Progenitor cell of endocrine pancreas (in vitro differentiated cells): ENCODE results near the gene HOXA10. TPM values are rescaled to one million over a fixed set of nuclear protein-coding genes. Genes with fewer than 3 reads are reported as not detected.

Source experiments
- DNase-seq: peaks from one replicate; pipeline ENCODE4 v3.0.0; 2021; ENCODE audit warnings: low spot score; ENCODE audit not compliant: unreplicated experiment
- H3K27ac Mint-ChIP-seq: 2 replicates; pipeline ENCODE4 v1.8.0; 2021; ENCODE audit warnings: mild to moderate bottlenecking, moderate library complexity, mixed read lengths
- H3K27me3 Mint-ChIP-seq: 2 replicates; pipeline ENCODE4 v1.8.0; 2021; ENCODE audit warnings: mixed read lengths
- H3K36me3 Mint-ChIP-seq: 2 replicates; pipeline ENCODE4 v1.8.0; 2022; ENCODE audit warnings: mixed read lengths; ENCODE audit not compliant: insufficient read depth
- H3K4me1 Mint-ChIP-seq: 2 replicates; pipeline ENCODE4 v1.8.0; 2021; ENCODE audit warnings: low read depth, mixed read lengths
- H3K4me3 Mint-ChIP-seq: 2 replicates; pipeline ENCODE4 v1.8.0; 2021; ENCODE audit warnings: low read depth, mild to moderate bottlenecking, moderate library complexity, mixed read lengths
- H3K9me3 Mint-ChIP-seq: 2 replicates; pipeline ENCODE4 v1.8.0; 2021; ENCODE audit warnings: low read depth, mixed read lengths
- total RNA-seq: library from RNA; stranded (reverse); gene quantifications from 2 replicates; pipeline ENCODE4 v1.2.1, GENCODE V29; 2021
- TF ChIP-seq, protein P1 (sequence below): fragments of 200-600 bp; sonication (generic); IDR thresholded peaks from one replicate; pipeline ENCODE4 v1.5.0; 2021; ENCODE audit warnings: antibody characterized with exemption, mild to moderate bottlenecking; ENCODE audit not compliant: unreplicated experiment

HOXA10 gene
- total RNA-seq, 1 donor from 2014 or later: not detected

DNA sequence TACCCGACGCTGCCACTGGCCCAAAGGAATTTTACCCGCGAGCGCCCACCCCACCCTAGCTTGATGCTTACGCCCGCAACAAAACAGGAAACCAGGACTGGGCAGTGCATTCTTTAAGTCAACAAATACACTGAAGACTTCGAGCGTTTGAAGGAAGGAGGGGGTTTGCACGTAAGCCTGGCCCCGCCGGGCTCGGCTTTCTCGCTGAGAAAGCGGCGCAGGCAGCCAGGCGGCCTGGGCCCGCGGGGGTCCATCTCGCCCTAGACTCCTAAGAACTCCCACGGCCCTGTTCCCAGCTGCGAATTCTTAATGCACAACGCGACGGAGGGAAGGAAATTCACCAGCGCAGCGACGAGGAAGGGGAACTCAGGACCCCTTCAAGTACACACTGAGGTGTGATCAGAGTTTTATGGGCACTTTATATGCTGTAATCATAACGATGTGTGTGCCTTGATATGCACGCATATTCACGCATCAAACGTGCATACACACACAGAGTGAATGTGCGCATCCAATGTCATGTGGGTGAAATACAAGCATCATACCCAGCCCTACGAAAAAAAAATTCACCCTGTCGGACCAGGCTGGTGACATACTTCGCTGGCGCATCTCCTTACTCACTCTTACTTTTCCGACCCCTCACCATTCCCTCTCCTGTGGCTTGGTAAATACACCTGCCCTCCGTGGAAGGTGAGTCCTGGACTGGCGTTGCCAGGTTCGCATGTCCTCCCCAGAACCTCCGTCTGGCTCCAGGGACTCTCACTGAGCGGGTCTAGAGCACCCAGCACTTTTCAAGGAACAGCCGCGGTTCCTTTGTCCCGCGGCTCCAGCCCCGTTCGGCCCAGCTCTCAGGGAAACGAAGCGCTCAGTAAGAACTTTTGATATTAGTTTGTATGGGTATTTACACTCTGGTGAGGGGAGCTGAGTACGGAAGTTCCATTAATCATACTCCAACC lies 31.5 kb upstream of the HOXA10 start:
- TF ChIP-seq, protein P1, sequence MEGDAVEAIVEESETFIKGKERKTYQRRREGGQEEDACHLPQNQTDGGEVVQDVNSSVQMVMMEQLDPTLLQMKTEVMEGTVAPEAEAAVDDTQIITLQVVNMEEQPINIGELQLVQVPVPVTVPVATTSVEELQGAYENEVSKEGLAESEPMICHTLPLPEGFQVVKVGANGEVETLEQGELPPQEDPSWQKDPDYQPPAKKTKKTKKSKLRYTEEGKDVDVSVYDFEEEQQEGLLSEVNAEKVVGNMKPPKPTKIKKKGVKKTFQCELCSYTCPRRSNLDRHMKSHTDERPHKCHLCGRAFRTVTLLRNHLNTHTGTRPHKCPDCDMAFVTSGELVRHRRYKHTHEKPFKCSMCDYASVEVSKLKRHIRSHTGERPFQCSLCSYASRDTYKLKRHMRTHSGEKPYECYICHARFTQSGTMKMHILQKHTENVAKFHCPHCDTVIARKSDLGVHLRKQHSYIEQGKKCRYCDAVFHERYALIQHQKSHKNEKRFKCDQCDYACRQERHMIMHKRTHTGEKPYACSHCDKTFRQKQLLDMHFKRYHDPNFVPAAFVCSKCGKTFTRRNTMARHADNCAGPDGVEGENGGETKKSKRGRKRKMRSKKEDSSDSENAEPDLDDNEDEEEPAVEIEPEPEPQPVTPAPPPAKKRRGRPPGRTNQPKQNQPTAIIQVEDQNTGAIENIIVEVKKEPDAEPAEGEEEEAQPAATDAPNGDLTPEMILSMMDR: no peak
- H3K27ac Mint-ChIP-seq: no peak overlapping the region
- H3K27me3 Mint-ChIP-seq: peaks cover 100% of the 10 kb centered on the region
- DNase-seq: no peak
- no peaks in the 10 kb centered on the region for H3K36me3 Mint-ChIP-seq
- peaks cover 6% of the 10 kb centered on the region for H3K4me1 Mint-ChIP-seq
- H3K9me3 Mint-ChIP-seq: no peaks in the 10 kb centered on the region
- no peak overlapping the region for H3K4me3 Mint-ChIP-seq

DNA sequence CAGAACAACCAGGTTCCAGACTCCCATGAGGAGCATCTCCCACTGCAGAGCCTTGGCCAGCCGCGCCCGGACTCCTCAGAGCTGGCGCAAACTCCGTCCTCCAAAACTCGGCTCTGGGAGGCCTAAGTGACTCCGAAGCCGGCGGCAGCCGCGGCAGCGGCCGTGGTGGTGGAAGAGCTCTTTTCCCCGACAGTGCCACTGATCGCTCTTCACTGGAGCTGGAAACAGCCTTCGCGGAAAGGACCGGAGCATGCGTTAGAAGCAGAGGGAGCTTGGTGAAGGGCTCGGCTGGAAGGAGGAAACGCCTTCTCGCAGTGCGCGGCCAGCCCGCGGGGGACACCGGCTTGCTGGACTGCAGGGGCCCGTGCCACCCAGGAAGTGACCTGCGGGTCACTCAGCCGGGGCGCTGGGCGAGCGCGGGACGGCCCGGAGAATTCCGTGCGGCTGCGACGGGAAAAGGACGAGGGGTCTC lies 30.8 kb upstream of the HOXA10 start:
- Mint-ChIP-seq H3K4me3 (no peak overlapping the region), H3K4me1 (peaks cover 5% of the 10 kb centered on the region), H3K27ac (no peak overlapping the region), H3K27me3 (peaks cover 98% of the 10 kb centered on the region), H3K9me3 (no peaks in the 10 kb centered on the region), H3K36me3 (no peaks in the 10 kb centered on the region)
- TF ChIP-seq, protein P1: no peak
- no peak for DNase-seq

DNA sequence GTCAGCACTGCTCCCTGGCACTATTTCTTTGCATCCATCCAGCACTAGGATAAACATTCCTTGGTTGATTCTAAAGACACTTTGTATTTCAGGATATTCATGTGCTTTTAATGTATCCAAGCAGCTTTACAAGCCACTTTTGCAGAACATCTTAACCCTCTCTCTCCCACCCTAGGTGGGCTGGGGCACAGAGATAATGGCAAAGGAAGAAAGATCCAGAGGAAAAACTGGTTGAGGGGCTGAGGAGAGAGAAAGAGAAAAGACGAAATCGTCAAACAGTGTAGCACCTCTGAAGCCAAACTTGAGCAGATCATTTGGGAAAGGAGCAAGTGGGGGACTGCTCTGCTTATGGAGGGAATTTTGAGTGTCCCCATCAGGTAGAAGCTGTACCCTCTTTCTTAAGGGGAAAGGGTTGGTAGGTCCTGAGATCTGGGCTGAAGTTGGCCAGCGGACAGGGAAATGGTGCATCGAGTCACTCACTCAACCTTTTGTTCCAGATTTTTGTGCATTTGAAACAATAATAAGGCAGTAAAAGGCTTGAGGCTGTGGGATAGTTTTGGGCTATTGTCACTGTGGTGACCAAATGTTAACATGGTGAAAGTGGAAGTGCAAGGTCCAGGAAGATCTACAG lies 30.0 kb upstream of the HOXA10 start:
- H3K27me3 Mint-ChIP-seq: peaks cover 94% of the 10 kb centered on the region
- H3K4me1 Mint-ChIP-seq: peaks cover 5% of the 10 kb centered on the region
- H3K27ac Mint-ChIP-seq: peak overlapping the region; percentile 31
- H3K36me3 Mint-ChIP-seq: no peaks in the 10 kb centered on the region
- TF ChIP-seq, protein P1: no peak
- no peaks in the 10 kb centered on the region for H3K9me3 Mint-ChIP-seq
- DNase-seq: no peak
- no peak overlapping the region for H3K4me3 Mint-ChIP-seq

DNA sequence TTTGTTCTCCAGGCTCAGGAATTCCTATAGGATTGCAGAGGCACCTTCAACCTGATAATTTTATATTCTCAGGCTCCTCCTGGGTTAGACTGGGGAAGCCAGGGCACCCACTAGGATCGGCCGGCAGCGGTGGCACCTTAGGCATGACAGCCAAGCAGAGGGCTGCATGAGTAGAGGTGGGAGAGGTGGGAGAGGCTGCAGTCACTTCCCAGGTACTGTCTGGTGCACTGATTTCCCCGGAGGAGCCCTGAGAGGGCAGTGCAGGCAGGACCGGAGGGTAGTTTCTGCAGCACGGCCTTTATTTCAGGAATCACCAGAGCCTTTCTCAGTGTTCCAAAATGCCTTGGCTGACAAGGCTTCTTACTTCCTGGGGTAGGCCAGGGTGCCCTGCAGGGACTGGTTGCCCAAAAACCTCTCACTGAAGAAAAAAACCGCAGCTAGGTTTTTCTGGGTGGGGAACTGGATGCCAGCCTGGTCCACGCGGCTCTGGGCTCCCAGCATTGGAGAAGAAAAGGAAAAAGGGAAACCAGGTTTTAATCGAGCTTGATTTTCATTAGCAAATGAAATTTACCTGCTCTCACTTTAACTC lies 29.3 kb upstream of the HOXA10 start:
- no peaks in the 10 kb centered on the region for H3K36me3 Mint-ChIP-seq
- peaks cover 94% of the 10 kb centered on the region for H3K27me3 Mint-ChIP-seq
- H3K4me1 Mint-ChIP-seq: peaks cover 5% of the 10 kb centered on the region
- H3K4me3 Mint-ChIP-seq: no peak overlapping the region
- no peaks in the 10 kb centered on the region for H3K9me3 Mint-ChIP-seq
- no peak overlapping the region for H3K27ac Mint-ChIP-seq
- TF ChIP-seq, protein P1: no peak
- DNase-seq: no peak

DNA sequence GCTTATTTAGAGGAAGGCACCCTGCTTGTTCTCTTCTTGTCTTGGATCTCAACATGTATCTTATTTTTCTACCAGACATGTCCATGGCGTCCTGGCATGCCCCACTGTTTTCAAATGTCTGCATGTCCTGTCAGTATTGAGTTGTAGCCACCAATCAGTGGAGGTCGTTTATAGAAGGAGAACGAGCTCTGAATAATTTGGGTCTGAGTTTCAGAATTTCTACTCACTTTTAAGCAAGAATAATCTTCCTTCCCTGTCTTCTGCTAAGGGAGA lies 28.7 kb upstream of the HOXA10 start:
- no peaks in the 10 kb centered on the region for H3K9me3 Mint-ChIP-seq
- no peak overlapping the region for H3K4me3 Mint-ChIP-seq
- no peak overlapping the region for H3K27ac Mint-ChIP-seq
- DNase-seq: no peak
- TF ChIP-seq, protein P1: no peak
- peaks cover 94% of the 10 kb centered on the region for H3K27me3 Mint-ChIP-seq
- H3K4me1 Mint-ChIP-seq: peaks cover 5% of the 10 kb centered on the region
- no peaks in the 10 kb centered on the region for H3K36me3 Mint-ChIP-seq
